ENCODE results near the gene PCDHGB6.
"Not testable (repeated sequence)": the region's sequence is repeated elsewhere in the genome, so short reads cannot be mapped to it uniquely, and the experiment has no call there.

Gene PCDHGB6

GRCh38 chr5:141420855-141421488 is 13.2 kb downstream of the PCDHGB6 start, which contains the start of gene PCDHGA11:
Gene PCDHGA11 (plus strand): TSS chr5:141421051. CDS start chr5:141421228, 177 bp downstream.
- DNase-seq, result no peak

GRCh38 chr5:141421489-141421855 is 13.7 kb downstream of the PCDHGB6 start:
- no peak for DNase-seq

GRCh38 chr5:141422742-141423291 is 15.0 kb downstream of the PCDHGB6 start:
- no peak for DNase-seq

- DNase-seq, result no peak
Observed at GRCh38 chr5:141427783-141428426, 20.1 kb downstream of the PCDHGB6 start.

- no peak for DNase-seq
Observed at GRCh38 chr5:141430332-141431113, 22.7 kb downstream of the PCDHGB6 start, which contains the start of gene PCDHGA12. Gene PCDHGA12 (plus strand): TSS chr5:141430507. CDS start chr5:141430760, 253 bp downstream.

- no peak for DNase-seq
Observed at GRCh38 chr5:141431286-141431685, 23.5 kb downstream of the PCDHGB6 start.

- not testable (repeated sequence) for DNase-seq
Observed at GRCh38 chr5:141432308-141432707, 24.5 kb downstream of the PCDHGB6 start.

GRCh38 chr5:141432726-141433125 is 24.9 kb downstream of the PCDHGB6 start:
- not testable (repeated sequence) for DNase-seq

GRCh38 chr5:141434006-141434405 is 26.2 kb downstream of the PCDHGB6 start:
- DNase-seq, result no peak

- no peak for DNase-seq
Observed at GRCh38 chr5:141437221-141437620, 29.4 kb downstream of the PCDHGB6 start.

GRCh38 chr5:141439411-141440141 is 31.8 kb downstream of the PCDHGB6 start:
- DNase-seq, result no peak

GRCh38 chr5:141440341-141440740 is 32.5 kb downstream of the PCDHGB6 start:
- no peak for DNase-seq

GRCh38 chr5:141441571-141442170 is 33.9 kb downstream of the PCDHGB6 start:
- no peak for DNase-seq
